Large intestine (tissue), 3 donors: ENCODE results near the gene ZIC4. TPM values are rescaled to one million over a fixed set of nuclear protein-coding genes. Genes with fewer than 3 reads are reported as not detected.

ENCODE experiments used
- DNase-seq, 2 donors: peaks; one replicate each; pipeline versions ENCODE4 v3.0.0 to v3.0.0-alpha.2; 2013
- H3K27ac ChIP-seq: one replicate; pipeline ENCODE4 v1.5.1; 2013; ENCODE audit warnings: low read length
- H3K27me3 ChIP-seq: 2 replicates; pipeline ENCODE4 v1.6.1; 2013; ENCODE audit warnings: low read length; ENCODE audit not compliant: control insufficient read depth, insufficient read depth
- H3K36me3 ChIP-seq: 2 replicates; pipeline ENCODE4 v1.6.1; 2013; ENCODE audit warnings: low read length; ENCODE audit not compliant: control insufficient read depth, insufficient read depth
- H3K4me1 ChIP-seq: one replicate; pipeline ENCODE4 v1.6.1; 2013; ENCODE audit warnings: low read length; ENCODE audit not compliant: control insufficient read depth, insufficient read depth
- H3K4me3 ChIP-seq: one replicate; pipeline ENCODE4 v1.5.1; 2013; ENCODE audit warnings: low read length
- H3K9me3 ChIP-seq: one replicate; pipeline ENCODE4 v1.6.1; 2013; ENCODE audit warnings: mild to moderate bottlenecking, low read depth, low read length, moderate library complexity; ENCODE audit not compliant: control insufficient read depth
- WGBS: methylation state at CpG from one replicate; pipeline ENCODE4 v1.1.5; 2013; ENCODE audit warnings: low lambda C conversion rate; ENCODE audit not compliant: insufficient coverage; 5-methylcytosine and 5-hydroxymethylcytosine counted together
- polyA plus RNA-seq: library from polyadenylated mRNA; unstranded; fragments of 120-200 nt; gene quantifications from one replicate; pipeline ENCODE4 v1.2.1, GENCODE V29; 2013

Gene ZIC4
- polyA plus RNA-seq, 1 donor, result not detected

DNA sequence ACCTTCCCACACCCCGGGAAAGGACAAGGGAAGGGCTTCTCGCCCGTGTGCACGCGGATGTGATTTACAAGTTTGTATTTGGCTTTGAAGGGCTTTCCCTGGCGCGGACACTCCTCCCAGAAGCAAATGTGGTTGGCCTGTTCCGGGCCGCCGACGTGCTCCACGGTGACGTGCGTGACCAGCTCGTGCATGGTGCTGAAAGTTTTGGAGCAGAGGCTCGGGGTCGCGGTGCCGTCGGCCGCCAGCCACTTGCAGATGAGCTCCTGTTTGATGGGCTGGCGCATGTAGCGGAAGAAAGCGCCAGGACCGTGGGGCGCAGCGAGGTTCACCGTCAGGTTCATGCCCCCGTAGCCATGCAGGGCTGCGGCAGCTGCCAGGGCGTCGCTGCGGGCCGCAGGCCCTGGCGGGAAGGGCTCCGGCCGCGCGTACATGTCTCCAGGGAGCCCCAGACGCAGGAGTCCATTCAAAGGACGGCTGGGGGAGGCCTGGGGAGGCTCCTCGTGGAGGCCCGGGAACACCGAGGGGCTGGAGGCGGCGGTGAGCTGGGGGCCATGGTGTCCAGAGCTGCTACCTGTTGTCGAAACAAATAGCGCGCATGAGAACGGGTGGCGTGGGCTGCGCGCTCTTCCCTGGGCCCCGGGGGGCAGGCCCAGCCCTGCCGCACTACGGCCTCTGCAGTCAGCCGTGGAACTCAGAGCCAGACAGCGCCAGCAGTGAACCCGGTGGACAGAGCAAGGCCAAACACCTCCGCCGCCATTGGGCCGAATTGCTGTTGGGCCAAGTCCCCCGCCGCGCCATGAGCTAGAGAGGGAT lies 10.2 kb downstream of the ZIC4 start:
- no peak for DNase-seq
- Histone ChIP-seq H3K4me1 (no peaks in the 10 kb centered on the region), H3K9me3 (peaks cover 40% of the 10 kb centered on the region), H3K4me3 (no peak overlapping the region), H3K27ac (no peak overlapping the region), H3K36me3 (no peaks in the 10 kb centered on the region), H3K27me3 (peaks cover 100% of the 10 kb centered on the region)
- no CpG with 5 or more reads among the region's 65 CpGs for WGBS

DNA sequence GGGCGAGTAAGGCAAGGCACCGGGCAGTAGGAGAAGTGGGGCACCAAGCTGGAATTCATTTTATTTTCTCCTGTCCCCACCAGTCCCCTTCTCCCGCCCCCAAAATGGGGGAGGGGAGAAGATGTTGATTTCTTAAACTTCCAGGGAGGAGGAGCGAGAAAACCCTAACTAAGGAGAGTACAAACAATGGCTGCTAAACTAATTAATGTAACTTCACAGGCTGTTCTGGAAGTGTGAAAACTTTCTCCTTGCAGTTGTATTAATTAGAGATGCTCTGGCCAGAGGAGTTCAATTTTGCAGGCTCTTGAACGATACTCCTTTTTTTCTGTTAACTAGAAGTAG lies 11.5 kb downstream of the ZIC4 start:
- peaks cover 46% of the 10 kb centered on the region for H3K9me3 ChIP-seq
- H3K27ac ChIP-seq, result no peak overlapping the region
- no peak for DNase-seq
- no peak overlapping the region for H3K4me3 ChIP-seq
- WGBS, result no CpG with 5 or more reads among the region's 5 CpGs
- H3K4me1 ChIP-seq, result no peaks in the 10 kb centered on the region
- no peaks in the 10 kb centered on the region for H3K36me3 ChIP-seq
- peaks cover 100% of the 10 kb centered on the region for H3K27me3 ChIP-seq

DNA sequence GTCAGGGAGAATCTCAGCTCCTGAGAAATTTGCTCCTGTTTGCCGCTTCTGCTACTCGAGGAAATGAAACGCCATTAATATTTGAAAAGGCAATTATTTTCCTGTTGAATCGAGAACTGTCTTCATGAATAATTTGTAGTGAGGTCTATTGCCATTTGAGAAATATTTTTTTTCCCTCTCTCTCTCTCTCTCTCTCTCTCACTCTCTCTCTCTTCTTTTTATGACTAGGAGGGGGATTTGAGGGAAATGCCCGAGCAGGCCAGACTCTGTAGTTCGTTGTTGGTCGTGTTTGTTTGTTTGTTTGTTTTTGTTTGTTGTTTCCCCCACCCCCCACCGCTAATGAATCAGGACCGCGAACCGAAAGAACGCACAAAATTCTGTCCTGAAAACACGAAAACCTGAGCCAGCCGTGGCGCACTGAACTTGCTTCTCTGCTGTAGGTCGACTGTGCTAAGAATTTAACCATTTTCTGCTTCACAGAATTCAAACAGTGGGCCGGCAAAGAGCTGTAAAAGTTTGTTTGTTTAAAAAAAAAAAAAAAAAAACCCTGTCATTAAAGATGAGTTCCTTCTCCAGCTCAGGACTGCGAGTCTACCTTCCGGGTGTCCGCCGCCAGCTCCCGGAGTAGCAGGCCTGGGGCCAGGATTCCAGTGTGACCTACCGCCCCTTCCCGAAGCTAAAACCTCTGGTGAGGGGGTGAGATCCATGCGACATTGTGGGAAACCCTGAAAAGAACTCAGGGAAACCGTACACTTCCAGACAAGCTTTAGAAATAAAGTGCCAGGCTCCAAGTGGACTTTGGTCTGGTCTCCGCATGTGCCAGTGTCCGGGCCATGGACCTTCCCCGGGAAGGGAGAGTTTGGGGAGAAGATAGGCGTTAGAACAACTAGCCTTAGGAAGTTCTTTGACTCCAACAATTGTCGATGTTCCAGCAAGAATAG lies 12.1 kb downstream of the ZIC4 start:
- Histone ChIP-seq H3K27me3 (peaks cover 100% of the 10 kb centered on the region), H3K27ac (no peak overlapping the region), H3K4me1 (no peaks in the 10 kb centered on the region), H3K9me3 (peaks cover 46% of the 10 kb centered on the region), H3K4me3 (no peak overlapping the region), H3K36me3 (no peaks in the 10 kb centered on the region)
- 0% methylated on average over 1 of the region's 31 CpGs for WGBS
- DNase-seq, result no peak

DNA sequence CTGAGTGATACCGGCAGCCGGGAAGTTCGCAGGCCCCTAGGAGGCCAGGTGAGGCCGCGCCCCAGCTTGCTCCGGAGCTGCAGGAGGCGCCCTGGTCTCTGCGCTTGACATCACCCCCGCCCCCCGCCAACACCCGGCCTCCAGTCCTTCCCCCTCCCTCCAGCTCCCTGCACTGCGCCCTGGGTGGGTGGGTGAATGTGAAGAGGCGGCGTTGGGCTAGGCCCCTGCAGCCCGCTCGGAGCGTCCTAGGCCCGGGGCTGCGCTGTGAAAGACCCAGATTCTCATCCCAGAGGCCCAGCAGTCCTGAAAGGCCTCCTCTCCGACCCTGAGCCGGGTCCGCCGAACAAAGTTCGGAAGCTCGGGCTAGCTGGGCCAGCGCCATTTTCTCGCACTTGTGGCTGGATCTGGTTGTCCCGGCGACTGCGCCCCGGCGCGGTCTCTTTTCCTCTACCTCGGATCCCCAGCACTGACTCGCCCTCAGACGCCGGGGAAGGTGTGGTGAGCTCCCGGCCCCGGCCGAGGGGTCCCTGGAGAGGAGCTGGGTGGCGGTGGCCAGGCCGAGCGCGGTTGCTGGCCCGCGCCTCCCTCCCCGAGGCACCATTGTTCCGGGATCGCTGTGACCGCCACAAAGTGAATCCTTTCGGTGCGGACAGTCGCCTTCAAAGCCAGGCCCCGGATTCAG lies 12.9 kb downstream of the ZIC4 start:
- Histone ChIP-seq H3K9me3 (peaks cover 45% of the 10 kb centered on the region), H3K4me1 (no peaks in the 10 kb centered on the region), H3K27ac (no peak overlapping the region), H3K4me3 (peak overlapping the region; percentile 6), H3K27me3 (peaks cover 100% of the 10 kb centered on the region), H3K36me3 (no peaks in the 10 kb centered on the region)
- no CpG with 5 or more reads among the region's 54 CpGs for WGBS
- DNase-seq, result no peak

DNA sequence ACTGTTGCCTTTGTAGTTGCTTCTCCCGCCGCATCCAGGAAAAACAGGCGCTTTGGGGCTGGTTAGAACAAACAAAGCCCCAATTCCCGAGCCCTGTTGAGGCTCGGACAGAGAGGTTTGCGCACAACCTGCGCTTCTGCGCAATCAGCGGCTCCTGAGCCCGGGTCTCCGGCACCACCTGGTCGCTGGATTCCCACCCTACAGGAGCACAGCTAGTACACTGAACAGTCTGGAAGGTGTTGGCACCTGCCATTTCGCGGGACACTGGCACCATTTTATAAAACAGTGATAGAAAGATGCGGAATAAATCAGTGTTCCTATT lies 13.8 kb downstream of the ZIC4 start:
- Histone ChIP-seq H3K27me3 (peaks cover 100% of the 10 kb centered on the region), H3K9me3 (peaks cover 41% of the 10 kb centered on the region), H3K27ac (no peak overlapping the region), H3K36me3 (no peaks in the 10 kb centered on the region), H3K4me1 (no peaks in the 10 kb centered on the region), H3K4me3 (no peak overlapping the region)
- WGBS, result no CpG with 5 or more reads among the region's 15 CpGs
- no peak for DNase-seq

DNA sequence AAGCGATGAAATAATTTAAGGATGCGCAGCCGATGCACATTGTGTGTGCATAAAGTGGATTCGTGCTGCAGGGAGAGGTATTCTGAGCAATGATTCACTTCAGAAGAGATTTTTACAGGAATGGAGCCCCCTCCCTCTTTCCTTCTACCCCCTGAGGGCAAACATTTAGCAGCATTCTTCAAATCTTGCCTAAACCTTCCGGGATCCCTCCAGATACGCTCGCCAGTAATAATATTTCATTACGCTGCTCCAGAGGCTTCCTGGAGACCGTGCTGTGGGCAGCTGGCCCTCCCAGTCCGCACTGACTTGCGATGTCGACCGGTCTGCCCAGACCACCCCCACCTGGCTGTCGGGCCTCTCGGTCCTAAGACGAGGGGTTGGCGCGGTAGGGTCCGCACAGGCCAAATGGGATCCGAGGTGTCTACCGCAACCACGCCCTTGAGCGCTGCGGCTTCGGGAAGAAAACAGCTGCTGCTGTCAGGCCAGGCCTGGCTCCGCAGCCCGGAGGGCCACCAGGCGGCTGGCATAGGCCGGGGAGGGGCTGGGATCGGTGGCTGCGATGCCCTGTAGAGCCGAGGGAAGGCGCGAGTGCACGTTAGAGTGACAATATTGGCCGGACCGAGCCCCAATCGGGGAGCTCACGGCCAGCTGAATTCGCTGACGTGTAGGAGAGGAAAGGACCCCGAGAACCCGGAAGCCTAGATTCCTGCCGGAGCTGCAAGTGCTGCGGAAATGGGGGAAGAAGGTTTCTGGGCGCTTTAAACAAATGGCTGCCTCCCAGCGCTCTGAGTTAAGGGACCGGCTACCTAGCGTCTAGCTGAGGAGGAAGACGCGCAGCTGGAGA lies 14.3 kb downstream of the ZIC4 start:
- no peaks in the 10 kb centered on the region for H3K4me1 ChIP-seq
- H3K9me3 ChIP-seq, result peaks cover 39% of the 10 kb centered on the region
- H3K27ac ChIP-seq, result no peak overlapping the region
- DNase-seq, result no peak
- peaks cover 100% of the 10 kb centered on the region for H3K27me3 ChIP-seq
- H3K36me3 ChIP-seq, result no peaks in the 10 kb centered on the region
- WGBS, result 0% methylated on average over 1 of the region's 51 CpGs
- no peak overlapping the region for H3K4me3 ChIP-seq

DNA sequence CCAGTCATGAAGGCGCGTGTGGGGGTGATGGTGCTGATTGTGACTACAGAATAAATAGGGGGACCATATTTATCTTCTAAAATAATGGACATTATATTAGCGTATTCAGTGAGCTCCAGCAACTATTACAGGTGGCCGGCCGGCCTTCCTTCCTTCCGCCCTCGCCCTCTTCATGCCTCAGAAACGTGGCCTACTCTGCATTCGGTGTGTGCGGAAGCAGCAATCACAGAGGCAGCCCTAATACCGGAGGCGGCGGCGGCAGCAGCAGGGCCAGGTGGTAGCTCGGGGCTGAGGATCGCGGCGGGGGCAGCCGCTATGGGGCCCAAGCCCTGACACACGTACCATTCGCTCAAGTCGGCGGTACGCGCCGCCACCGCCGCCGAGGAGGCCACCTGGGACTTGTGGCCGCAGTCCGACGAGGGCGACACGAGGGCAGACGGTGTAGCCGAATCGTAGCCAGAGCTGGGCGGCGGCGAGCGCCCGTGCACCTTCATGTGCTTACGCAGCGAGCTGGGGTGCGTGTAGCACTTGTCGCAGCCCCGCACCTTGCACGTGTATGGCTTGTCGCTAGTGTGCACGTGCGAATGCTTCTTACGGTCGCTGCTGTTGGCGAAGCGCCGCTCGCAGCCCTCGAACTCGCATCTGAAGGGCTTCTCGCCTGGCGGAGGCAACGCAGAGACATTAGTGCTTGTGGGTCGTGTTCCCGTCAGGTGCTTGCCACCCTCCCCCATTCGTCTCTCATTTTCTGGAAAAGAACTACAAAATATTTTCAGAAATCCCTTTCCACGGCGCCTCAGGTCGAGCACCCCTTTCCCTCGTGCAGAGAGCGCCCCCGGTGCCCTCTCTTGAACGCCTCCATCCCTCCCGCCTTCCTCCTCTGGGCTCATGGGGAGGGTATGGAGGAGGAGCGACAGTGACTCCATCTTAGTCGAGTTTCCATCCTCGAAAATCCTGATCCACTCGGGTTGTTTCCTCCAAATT lies 15.5 kb downstream of the ZIC4 start:
- no peak for DNase-seq
- Histone ChIP-seq H3K27ac (no peak overlapping the region), H3K36me3 (no peaks in the 10 kb centered on the region), H3K4me3 (no peak overlapping the region), H3K27me3 (peaks cover 97% of the 10 kb centered on the region), H3K4me1 (no peaks in the 10 kb centered on the region), H3K9me3 (peaks cover 28% of the 10 kb centered on the region)
- 7% methylated on average over 3 of the region's 77 CpGs for WGBS

DNA sequence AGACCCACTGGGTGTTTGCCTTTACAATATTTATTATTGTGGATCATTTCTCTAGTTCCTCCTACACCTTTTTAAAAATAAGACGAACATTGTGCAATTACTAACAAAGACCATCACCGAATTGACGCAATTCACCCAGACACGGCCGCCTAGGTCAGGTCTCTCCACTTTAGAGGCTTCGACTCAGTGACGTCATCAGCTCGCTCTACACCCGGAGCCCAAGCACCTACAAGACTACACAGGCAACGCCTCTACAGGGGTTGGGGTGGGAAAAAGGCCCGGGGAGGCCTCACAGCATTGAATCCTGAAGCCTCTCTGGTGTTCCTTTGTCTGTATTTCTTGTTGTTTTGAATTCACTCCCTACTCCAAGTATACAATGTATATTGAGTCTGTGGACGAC lies 16.6 kb downstream of the ZIC4 start:
- no peak for DNase-seq
- no CpG with 5 or more reads among the region's 12 CpGs for WGBS
- no peak overlapping the region for H3K4me3 ChIP-seq

More for the DNA sequence above, 16.6 kb downstream of the ZIC4 start:
- peaks cover 97% of the 10 kb centered on the region for H3K27me3 ChIP-seq
- peaks cover 26% of the 10 kb centered on the region for H3K9me3 ChIP-seq
- no peak overlapping the region for H3K27ac ChIP-seq
- H3K36me3 ChIP-seq, result no peaks in the 10 kb centered on the region
- H3K4me1 ChIP-seq, result no peaks in the 10 kb centered on the region
